DND-41 (cell line): Measurements from ENCODE around the gene MRPS35.

Experiments
- EZH2 ChIP-seq: IDR thresholded peaks from 3 replicates; pipeline ENCODE4 v1.6.1; 2012; ENCODE audit warnings: borderline replicate concordance, low read depth, mild to moderate bottlenecking, moderate library complexity, low read length, inconsistent platforms; ENCODE audit not compliant: severe bottlenecking
- TF ChIP-seq, protein P1 (sequence below): IDR thresholded peaks from 2 replicates; pipeline ENCODE4 v1.5.1; 2012; ENCODE audit warnings: borderline replicate concordance, low read length, moderate library complexity, mild to moderate bottlenecking; ENCODE audit not compliant: poor library complexity, severe bottlenecking; ENCODE audit errors: extremely low read depth

DNA sequence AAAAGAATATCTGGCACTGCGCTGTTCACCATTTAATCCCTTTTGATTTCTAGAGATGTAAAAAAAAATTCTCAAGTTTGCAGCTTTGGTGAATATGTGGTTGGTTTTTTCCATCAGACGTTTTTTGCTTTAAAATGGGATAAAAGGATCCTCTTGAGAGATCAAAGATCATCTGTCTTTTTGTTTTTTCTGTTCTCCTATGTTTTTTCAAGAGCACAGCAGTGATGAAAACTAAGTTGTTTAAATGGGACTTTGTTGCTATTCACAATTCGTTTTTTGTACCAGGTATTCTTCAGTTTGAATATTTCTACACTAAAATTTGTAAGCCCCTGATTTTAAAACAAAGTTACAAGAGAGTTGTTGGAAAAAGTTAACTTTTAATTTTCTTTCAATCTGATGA lies 44.1 kb upstream of the MRPS35 start:
- TF ChIP-seq, protein P1, sequence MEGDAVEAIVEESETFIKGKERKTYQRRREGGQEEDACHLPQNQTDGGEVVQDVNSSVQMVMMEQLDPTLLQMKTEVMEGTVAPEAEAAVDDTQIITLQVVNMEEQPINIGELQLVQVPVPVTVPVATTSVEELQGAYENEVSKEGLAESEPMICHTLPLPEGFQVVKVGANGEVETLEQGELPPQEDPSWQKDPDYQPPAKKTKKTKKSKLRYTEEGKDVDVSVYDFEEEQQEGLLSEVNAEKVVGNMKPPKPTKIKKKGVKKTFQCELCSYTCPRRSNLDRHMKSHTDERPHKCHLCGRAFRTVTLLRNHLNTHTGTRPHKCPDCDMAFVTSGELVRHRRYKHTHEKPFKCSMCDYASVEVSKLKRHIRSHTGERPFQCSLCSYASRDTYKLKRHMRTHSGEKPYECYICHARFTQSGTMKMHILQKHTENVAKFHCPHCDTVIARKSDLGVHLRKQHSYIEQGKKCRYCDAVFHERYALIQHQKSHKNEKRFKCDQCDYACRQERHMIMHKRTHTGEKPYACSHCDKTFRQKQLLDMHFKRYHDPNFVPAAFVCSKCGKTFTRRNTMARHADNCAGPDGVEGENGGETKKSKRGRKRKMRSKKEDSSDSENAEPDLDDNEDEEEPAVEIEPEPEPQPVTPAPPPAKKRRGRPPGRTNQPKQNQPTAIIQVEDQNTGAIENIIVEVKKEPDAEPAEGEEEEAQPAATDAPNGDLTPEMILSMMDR: no peak
- no peak for TF ChIP-seq EZH2
